Stimulated activated CD4-positive, alpha-beta T cell treated with anti-CD3 and anti-CD28 coated beads, TNF-alpha, amount 100 ng/mL, for 48 hours (primary cell): ENCODE results near the gene JAG1.
"Not testable (repeated sequence)": the region's sequence is repeated elsewhere in the genome, so short reads cannot be mapped to it uniquely, and the experiment has no call there.

ENCODE experiments used
- DNase-seq, 3 donors: peaks; one replicate each; pipeline ENCODE4 v3.0.0-alpha.2; 2020; ENCODE audit warnings: low read depth in 3 of 3

JAG1 gene

GRCh38 chr20:10611357-10611756, 62.4 kb downstream of the JAG1 start:
- DNase-seq: no peak

- no peak for DNase-seq
Measured at GRCh38 chr20:10610251-10610650, 63.5 kb downstream of the JAG1 start.

- no peak for DNase-seq
Measured at GRCh38 chr20:10609770-10610169, 64.0 kb downstream of the JAG1 start.

- no peak for DNase-seq
Measured at GRCh38 chr20:10609276-10609675, 64.5 kb downstream of the JAG1 start.

- DNase-seq: no peak
Measured at GRCh38 chr20:10605547-10606195, 68.1 kb downstream of the JAG1 start.

- DNase-seq: no peak
Measured at GRCh38 chr20:10604865-10605440, 68.8 kb downstream of the JAG1 start.

GRCh38 chr20:10603971-10604864, 69.6 kb downstream of the JAG1 start:
- DNase-seq: no peak

GRCh38 chr20:10603378-10603777, 70.4 kb downstream of the JAG1 start:
- DNase-seq: no peak

- no peak for DNase-seq
Measured at GRCh38 chr20:10602221-10602871, 71.5 kb downstream of the JAG1 start.

- DNase-seq: no peak
Measured at GRCh38 chr20:10597637-10598036, 76.2 kb downstream of the JAG1 start.

- DNase-seq: no peak
Measured at GRCh38 chr20:10596710-10597121, 77.1 kb downstream of the JAG1 start.

- no peak for DNase-seq
Measured at GRCh38 chr20:10595985-10596384, 77.8 kb downstream of the JAG1 start.

- no peak for DNase-seq
Measured at GRCh38 chr20:10595266-10595665, 78.5 kb downstream of the JAG1 start.

- DNase-seq: no peak
Measured at GRCh38 chr20:10594296-10594868, 79.4 kb downstream of the JAG1 start.

GRCh38 chr20:10591946-10592521, 81.8 kb downstream of the JAG1 start:
- no peak for DNase-seq

- DNase-seq: no peak
Measured at GRCh38 chr20:10590950-10591671, 82.7 kb downstream of the JAG1 start.

- not testable (repeated sequence) for DNase-seq
Measured at GRCh38 chr20:10590446-10590845, 83.4 kb downstream of the JAG1 start.
